NOMO-1 treated with dmso at 0.1 percent for 144 hours (cell line): ENCODE results near the gene RTN4R.

Experiments
- DNase-seq: peaks from one replicate; lab custom pipeline; 2025; ENCODE audit not compliant: unreplicated experiment; lab: John Stamatoyannopoulos, UW

Gene RTN4R

DNA sequence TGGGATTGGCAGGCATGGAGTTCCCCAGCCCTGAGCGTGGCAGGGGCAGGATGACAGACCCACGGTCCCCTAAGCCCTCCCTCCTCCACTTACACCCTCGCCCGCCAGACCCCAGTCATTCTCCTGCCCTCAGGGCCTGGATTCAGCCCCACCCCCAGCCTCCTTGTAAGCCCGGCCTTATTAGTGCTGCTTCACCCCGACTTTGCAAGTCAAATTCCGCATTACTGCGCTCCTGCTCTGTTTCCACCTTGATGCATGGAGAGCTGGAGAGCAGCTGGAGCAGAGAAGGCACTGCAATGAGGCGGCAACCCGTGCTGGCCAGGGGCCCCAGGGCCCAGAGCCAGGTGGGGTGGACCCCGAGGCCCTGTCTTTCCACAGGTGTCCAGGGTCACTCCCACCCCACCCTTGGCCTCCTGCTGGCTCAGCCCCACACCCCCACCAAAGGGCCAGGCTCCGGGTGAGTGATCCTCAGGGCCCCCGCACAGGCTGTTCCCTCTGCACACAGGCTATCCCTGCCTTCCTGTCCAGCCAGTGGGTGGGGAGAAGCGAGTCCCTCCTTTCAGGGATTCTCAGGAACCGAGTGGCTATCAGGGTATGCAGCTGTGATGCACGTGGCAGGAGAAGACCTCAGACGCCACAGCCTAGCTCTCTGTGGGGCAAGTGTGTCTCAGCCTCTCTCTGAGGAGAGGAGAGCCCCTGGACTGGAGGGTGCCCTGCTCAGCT lies 36.4 kb downstream of the RTN4R start:
- no peak for DNase-seq

GRCh38 chr22:20230777-20231420 lies 37.2 kb downstream of the RTN4R start:
- no peak for DNase-seq

- DNase-seq, result no peak
These were observed 38.0 kb downstream of the RTN4R start for GRCh38 chr22:20229916-20230775.

GRCh38 chr22:20228939-20229272 lies 39.2 kb downstream of the RTN4R start:
- DNase-seq, result no peak

GRCh38 chr22:20228055-20228938 lies 39.8 kb downstream of the RTN4R start:
- DNase-seq, result no peak

DNA sequence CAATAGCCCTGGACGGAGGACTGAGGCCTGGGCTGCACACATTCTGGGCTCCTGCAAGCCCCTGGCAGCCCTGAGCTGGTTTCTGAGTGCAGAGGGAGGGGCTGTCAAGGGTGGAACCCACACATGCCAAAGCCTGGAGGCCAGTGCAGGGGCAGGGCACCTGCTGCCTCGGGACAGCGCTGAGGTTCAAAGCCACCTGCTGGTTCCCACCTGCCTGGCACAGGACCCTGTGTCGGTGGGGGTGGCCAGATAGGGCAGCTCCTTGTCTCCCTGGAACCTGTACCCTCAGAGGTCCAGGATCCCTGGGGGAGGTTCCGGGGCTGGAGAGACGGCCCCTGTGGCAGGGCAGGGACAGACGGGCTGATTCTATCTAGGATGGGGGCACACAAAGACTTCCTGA lies 40.8 kb downstream of the RTN4R start:
- no peak for DNase-seq

- no peak for DNase-seq
These were observed 41.3 kb downstream of the RTN4R start for GRCh38 chr22:20226760-20227350.

- DNase-seq, result no peak
These were observed 41.9 kb downstream of the RTN4R start for GRCh38 chr22:20226077-20226716.

DNA sequence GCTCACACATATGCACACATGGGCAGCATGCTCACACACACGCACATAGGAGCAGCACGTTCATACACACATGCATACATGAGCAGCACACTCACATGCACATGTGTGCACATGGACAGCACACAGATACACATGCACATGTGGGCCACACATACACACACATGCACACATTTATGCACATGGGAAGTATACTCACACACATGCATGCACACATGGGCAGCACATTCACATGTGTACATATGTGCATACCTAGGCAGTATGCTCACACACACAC lies 42.5 kb downstream of the RTN4R start:
- DNase-seq, result no peak

GRCh38 chr22:20224917-20225692 lies 43.0 kb downstream of the RTN4R start:
- no peak for DNase-seq

GRCh38 chr22:20224256-20224626 lies 43.9 kb downstream of the RTN4R start:
- no peak for DNase-seq

DNA sequence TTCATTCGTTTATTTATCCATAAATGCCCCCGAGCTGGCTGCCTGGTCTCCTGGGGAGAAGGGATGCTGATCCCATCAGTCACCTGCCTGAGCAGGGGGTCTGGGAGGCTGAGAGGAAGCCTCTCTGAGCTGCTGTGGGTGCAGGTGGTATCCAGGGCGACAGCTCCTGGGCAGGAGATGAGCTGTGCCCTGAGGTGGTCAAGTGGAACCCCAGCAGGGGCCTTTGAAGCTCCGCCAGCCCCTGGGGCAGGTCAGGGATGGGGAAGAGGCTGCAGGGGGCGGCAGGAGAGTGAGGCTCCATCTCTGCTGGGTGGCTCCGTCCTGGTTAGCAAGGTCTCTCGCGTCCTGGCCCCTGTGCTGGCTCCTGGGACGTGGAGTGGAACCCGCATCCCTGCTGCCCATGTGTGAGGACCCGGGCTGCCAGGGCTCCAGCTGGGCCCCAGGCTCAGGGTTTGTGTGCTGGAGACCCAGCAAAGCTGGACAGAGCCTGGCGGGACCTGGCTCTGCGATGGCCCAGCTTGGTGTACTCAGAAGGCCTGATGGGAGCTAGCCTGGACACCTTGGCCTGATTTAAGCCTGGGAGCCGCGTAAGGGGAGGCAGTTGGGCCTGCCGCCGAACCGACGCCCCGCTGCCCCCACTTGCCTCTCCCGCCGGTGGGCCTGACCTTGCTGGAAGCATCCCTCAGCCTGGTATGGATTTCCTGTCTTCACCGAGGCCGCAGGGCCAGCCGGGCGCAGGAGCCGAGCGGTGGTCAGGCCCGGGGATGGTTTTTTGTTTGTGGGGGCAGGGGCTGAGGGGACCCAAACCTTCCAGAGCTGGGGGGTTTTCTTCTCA lies 44.5 kb downstream of the RTN4R start:
- DNase-seq, result no peak

DNA sequence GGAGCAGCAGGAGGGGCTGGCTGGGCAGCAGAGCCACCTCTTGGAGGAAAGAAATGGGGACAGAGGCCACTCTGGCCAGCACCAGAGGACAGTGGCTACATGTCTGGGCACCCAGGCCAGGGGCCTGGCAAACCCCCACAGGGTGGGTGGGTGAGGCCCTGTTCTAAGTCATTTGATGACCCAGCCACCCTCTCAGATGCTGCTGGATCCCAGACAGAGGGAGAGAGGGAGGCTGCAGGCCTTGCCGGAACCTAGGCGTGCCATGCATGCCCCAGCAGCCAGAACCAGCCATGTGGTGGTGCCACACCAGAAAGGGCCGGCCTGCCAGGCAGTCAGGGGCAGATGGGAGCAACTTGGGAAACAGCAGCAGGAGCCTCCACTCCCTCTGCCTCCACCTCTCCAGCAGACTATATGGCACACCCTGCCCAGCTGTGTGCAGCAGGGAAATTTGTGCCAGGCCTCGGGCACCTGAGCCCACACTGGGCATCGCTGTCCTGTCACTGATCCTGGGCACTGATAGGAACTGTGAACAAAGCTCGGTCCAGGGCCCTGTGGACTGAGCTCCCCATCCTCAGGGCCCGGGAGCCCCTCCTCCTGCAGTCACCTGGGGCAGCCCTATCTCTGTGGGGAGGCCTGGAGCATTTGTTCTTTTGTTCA lies 45.2 kb downstream of the RTN4R start:
- DNase-seq, result no peak

GRCh38 chr22:20221421-20222340 lies 46.4 kb downstream of the RTN4R start:
- DNase-seq, result no peak

DNA sequence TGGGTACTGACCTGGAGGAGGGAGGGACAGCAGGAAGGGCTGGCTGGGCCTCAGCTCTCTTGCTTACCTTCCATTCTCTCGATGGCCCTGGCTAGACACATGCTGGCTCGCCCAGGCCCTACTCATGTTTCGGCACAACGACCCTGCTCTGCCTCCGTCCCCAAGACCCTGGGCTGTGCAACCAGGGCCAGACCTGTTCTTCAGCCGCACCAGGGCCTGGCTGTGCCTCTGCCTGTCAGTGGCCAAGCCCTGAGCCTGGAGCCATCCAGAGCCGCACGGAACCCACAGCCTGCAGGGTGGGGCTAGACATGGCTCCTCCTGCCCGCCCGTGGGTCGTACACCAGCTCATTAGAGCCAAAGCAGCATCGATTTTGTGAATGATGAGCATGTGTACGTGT lies 47.5 kb downstream of the RTN4R start:
- DNase-seq, result no peak

DNA sequence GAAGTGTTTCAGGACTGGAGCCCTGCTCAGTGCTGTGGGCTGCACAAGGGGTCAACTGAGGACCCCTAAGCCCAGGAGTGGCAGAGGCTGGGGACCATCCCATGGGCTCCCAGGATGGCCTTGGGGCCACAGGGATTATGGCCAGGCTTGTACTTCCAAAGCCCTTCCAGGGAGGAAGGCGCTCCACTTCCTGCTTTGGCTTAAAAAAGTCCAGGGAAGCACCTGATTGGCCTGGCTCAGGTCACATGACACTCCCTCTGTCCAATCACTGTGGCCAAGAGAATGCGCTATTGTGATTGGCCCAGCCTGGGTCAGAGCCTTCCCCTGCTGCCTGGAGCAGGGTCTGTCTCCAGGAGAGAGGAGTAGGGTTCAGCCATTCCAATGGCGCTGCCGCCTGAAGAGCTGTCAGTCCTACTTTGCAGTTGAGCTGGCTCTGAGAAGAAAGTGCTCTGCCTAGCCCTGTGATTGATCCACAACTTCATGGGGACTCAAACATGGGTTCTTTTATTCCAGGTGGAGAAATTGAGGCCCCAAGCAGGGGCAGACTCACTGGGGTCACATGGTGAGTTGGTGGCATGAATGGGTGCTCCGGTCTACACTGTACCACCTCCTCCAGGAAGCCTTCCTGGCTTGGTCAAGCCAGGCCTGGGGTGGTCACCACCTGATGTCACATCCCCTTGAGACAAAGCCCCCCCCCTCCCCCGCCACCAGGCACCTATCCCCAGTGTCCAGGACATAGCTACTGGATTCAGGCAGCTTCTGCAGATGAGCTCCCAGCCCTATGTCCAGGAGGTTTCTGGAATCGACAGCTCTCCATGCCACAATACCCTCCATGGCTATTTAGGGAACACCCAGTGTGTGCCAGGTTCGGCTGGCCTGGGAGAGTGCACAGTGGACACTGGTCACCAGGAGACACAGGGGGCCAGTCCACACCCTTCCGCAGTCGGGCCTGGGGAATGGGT lies 48.2 kb downstream of the RTN4R start:
- DNase-seq, result no peak
